ENCODE data around the gene CRYBB1.

Gene CRYBB1

DNA sequence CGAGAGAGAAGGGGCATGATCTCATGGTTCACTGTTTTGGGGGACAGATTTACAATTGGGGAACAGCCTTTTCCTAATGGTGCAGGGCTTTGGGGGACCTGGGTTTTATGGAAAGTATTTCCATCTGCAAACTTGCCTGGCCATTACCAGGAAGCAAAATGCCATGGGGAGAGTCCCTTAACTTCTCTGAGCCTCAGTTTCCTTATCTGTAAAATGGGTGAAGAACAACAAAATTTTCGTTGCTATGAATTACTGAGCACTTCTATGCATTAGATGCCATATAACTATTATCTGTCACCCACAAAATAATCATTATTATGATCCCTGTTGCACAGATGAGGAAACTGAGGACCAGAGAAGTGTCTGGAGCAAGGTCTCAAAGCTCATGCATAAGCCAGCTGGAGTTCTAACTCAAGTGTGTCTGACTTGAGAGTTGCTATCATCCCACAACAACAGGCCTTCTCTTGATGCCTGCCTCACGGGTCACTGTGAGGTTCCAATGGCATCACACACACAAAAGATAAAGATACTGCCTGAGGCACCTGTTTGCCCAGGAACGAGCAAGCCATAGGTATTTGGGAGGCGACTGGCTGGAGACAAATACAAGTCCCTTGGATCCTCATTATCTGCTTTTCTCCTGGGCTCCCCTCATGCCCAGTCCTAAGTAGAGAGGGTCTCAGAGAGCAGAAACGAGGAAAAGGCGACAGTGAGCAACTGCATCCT is 43.7 kb downstream of the CRYBB1 start:
- no peak for DNase-seq

- no peak for DNase-seq
These were observed 44.7 kb downstream of the CRYBB1 start for GRCh38 chr22:26573026-26573662.

DNA sequence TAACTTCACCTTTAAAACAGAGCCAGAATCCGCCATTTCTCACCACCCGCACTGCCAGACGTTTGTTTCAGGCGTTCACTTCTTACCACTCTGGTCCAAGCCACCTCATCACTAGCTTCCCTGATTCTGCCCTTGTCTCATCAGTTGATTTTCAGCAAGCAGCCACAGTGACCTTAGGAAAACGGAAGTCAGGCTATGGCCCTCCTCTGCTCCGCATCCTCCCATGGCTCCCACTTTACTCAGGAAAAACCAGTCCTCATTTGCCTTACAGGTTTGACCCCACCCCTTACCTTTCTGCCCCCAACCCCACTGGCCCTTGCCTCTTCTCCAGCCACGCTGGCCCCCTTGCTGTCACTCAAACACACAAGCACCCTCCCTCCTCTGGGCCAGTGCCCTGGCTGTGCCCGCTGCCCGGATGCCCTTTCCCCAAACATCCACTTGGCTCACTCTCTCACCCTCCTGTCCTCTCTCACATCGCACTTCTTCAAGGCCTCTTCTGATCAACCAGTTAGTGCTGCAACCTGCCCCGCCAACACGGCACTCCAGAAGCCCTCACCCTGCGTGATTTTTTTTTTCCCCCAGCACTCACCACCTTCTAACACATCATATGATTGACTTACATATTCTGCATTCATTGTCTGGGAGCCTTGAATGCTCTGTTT is 46.8 kb downstream of the CRYBB1 start:
- no peak for DNase-seq

DNA sequence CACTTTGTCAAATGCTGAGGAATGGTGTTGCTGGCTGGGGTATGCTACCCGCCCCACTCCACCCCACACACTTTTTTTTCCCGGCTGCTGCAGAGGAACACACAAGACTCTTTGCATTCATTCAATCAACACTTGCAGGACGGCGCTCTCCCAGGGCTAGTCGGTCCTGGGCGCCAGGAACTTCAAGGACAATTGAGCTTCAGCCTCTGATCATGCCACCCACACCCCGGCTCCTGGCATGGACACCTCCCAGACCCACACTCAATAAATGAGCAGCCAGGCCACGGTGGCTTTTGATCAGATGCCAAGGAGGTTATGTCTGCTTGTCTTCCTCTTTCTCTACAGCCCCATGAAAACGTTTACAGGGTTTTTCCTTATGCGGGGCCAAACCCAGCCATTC is 47.7 kb downstream of the CRYBB1 start:
- DNase-seq: no peak

GRCh38 chr22:26568207-26568706 is 49.6 kb downstream of the CRYBB1 start:
- no peak for DNase-seq

DNA sequence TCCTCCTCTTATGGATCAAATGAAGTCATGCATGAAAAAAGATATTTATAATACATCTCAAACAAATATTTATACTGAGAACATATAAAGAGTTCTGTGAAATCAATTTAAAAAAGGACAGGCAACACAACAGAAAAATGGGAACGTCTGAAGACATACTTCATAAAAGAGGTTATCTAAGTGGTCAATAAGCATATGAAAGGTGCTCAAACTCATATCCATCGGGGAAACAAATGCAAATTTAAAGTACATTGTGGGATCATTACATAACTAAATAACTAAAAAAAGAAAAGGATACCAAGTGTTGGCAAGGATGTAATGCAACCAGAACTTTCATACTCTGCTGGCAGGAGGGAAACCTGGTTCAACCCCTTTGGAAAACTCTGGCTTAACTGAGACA is 50.2 kb downstream of the CRYBB1 start:
- DNase-seq: no peak

- DNase-seq: no peak
These were observed 50.8 kb downstream of the CRYBB1 start for GRCh38 chr22:26566994-26567393.

GRCh38 chr22:26565889-26566288 is 51.9 kb downstream of the CRYBB1 start:
- no peak for DNase-seq

DNA sequence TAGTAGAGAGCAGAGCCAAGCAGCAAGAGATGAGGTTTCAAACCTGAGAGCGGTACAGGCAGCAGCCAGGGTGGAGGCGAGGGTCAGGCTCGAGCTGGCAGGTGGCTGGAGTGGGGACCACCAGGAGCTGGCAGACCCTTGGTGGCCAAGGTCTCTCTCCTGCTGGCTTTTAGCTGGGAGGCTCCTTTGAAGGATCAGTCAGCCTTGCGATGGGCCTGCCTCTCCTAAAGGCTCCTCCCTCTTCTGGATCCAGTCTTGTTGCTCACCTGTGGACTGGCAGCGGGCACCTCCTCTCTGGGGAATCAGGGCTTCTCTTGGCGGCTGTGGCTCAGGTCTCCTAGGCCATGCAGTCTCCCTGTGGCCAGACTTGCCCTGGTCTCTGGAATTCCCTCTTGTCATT is 52.6 kb downstream of the CRYBB1 start:
- no peak for DNase-seq

GRCh38 chr22:26564672-26565071 is 53.2 kb downstream of the CRYBB1 start:
- no peak for DNase-seq

DNA sequence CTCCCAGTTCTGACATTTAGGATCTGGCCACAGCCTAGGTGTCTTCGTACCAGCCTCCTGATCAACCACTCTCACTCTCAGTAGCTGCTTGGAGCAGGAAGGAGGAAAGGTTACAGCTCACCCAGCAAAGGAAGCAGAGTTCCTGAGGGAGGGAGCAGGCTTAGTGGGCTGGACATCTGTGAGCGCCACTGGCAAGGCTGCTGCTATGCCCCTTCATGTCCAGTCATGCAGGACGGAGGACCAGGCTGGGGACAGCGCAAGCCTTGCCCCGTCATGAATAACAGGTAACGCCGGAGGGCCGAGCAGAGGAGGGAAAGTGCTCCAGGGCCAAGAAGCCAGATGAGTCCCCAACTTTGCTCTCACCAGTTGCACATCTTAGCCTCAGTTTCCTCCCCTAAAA is 53.6 kb downstream of the CRYBB1 start:
- no peak for DNase-seq

DNA sequence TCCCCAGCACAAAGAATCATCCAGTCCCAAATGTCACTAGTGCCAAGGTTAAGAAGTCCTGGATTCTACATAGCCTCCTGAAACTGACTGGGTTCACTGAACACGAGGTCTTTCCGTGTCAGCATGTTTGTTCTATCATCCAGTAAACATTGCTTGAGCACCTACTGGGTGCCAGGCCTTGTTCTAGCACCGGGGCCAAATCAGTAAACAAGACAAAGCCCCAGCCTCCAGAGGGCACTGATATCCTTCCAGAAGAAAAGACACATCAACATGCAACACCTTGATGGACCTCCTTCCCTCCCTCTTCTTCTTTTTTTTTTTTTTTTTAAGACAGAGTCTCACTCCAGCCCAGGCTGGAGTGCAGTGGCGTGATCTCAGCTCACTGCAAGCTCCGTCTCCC is 54.8 kb downstream of the CRYBB1 start:
- no peak for DNase-seq

DNA sequence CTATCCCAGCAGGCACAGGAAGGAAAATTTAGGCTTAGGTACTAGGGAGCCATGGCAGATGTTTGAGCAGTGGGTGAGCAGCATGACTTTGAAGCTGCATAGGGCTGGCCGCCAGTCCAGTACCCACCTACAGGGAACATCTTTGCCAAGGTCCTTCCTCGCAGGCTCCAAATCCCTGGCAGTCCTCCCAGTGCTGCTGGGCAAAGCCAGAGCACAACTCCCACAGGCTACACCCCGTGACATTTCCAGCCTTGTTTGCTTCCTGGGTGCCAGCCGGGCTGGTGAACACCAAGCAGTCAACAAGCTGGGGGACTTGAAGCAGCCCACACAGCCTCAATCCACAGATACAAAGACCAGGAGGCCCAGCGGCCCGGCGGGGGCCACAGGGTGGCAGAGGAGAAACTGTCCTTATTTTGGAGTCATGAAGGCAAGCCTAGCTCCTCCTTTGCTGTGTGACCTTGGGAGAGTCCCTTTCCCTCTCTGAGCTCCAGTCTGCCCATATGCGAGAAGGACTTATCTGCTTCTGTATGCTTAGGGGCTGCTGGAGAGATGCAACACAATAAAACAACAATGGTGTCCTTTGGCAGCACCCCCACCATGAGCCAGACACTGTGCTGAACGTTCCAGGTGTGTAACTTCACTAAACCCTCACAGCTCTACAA is 55.9 kb downstream of the CRYBB1 start:
- DNase-seq: no peak

GRCh38 chr22:26559961-26560575 is 57.8 kb downstream of the CRYBB1 start:
- DNase-seq: no peak

DNA sequence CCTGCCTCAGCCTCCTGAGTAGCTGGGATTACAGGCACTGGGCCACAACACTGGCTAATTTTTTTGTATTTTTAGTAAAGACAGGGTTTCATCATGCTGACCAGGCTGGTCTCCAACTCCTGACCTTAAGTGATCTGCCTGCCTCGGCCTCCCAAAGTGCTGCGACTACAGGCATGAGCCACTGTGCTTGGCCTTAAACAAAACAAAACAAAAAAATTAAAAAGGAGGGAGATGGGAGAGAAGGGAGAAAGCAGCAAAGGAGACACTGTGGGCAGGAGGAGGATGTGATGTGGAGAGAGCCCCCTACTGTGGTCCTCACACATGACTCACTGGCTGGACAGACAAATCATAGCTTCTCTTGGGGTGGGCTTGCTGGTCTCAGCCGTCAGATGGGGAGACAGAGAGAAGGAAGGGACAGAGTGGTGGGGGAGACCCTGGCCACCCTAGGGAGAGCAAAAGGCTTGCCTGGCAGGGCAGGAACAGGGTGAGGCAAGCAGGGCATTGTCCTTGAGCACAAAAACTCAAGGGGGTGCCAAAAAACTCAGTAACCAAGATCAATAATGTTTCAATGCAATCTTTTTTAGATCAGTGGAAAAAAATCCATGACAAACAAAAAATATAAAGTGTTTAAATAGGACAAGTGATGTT is 59.5 kb downstream of the CRYBB1 start:
- DNase-seq: no peak

DNA sequence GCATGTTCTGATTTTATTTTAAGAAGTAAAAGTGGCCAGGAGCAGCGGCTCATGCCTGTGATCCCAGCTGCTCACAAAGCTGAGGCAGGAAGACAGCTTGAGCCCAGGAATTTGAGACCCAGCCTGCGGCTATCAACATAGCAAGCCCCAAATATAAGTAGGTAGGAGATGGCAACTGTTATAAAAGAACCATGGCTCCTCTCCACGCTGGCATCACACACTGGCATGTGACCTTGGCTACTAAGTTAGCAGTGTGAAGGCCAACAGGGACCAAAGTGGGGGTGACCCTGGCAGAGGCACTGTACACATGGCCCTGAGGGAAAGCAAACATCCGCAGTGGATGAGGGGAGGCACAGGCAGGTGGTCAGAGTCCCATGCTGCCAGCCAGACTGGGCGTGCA is 60.9 kb downstream of the CRYBB1 start:
- DNase-seq: no peak

DNA sequence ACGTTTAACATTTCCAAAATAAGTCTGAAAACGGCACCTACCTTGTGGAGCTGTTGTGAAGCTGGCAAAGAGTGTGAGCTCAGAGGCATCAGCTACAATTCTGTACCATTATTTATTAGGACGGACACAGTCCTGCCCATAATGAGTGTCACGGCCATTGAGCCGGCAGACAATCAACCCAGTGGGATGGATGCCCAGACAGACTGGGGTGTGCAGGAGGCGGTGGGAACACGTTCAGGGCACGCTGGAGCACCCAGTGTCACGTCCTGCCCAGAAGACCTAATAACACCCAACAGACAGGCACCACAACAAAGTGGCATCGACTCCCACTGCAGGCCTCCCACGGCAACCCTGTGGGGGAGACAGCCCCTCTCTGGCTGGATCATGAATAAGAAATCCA is 62.3 kb downstream of the CRYBB1 start:
- no peak for DNase-seq

- no peak for DNase-seq
These were observed 62.9 kb downstream of the CRYBB1 start for GRCh38 chr22:26554956-26555355.

- DNase-seq: no peak
These were observed 64.6 kb downstream of the CRYBB1 start for GRCh38 chr22:26553056-26553752.

GRCh38 chr22:26552466-26552865 is 65.4 kb downstream of the CRYBB1 start:
- no peak for DNase-seq

- no peak for DNase-seq
These were observed 66.3 kb downstream of the CRYBB1 start for GRCh38 chr22:26551568-26551967.

DNA sequence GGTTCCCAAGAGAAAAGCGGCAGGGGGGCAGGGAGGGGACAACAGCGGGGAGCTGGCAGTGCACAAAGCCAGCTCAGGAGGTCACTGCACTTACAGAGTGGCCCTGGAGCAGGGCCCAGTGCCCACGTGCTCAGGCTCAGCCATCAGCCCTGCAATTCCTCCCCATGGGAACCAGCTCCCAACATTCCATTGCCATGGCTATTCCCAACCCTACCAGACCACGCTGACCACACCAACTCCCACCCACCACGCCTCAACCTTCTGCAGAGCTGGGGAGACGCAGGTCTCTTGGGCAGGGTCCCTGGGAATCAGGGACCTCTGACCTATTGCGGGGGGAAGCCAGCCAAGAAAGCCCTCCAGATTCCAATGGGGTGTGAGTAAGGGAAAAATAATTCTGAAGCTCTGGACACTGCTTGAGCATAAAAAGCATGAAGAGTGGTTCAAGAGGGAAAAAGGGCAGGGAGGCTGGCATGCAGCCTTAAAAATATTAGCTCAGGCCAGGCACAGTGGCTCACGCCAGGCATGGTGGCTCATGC is 67.3 kb downstream of the CRYBB1 start:
- no peak for DNase-seq

All from NCI-H1694 (cell line).